ENCODE measurements around the gene RASAL3.

The RASAL3 gene

GRCh38 chr19:15447057-15447456, 17.3 kb downstream of the RASAL3 start:
- no peak overlapping the region for H3K4me3 ChIP-seq (ENCODE audit: low read length)
- no peaks in the 10 kb centered on the region for H4K20me1 ChIP-seq (ENCODE audit: insufficient read depth, low read length)
- H3K9ac ChIP-seq (ENCODE audit: low read length): no peak overlapping the region
- DNase-seq: no peak
- no peak for TF ChIP-seq CTCF (IDR thresholded peaks at IDR 0.05; ENCODE audit: low read length)
- no peak for TF ChIP-seq EZH2 (optimal IDR thresholded peaks at IDR 0.05; ENCODE audit: low read depth, low read length)
- no peak for TF ChIP-seq EZH2phosphoT487 (IDR thresholded peaks at IDR 0.05; ENCODE audit: low read length)
- H3K4me2 ChIP-seq (ENCODE audit: low read depth, low read length): no peak overlapping the region
- H3K9me2 ChIP-seq (replicated peaks; ENCODE audit: insufficient read depth, low read length): no peaks in the 10 kb centered on the region
- no peak overlapping the region for H2AFZ ChIP-seq (ENCODE audit: low read length)
- no peaks in the 10 kb centered on the region for H3K4me1 ChIP-seq (ENCODE audit: low read length)
- H3K36me3 ChIP-seq (replicated peaks; ENCODE audit: insufficient read depth, low read length): no peaks in the 10 kb centered on the region
- no peaks in the 10 kb centered on the region for H3K9me3 ChIP-seq (replicated peaks; ENCODE audit: insufficient read depth, low read length)
- peaks cover 21% of the 10 kb centered on the region for H3F3A ChIP-seq (ENCODE audit: insufficient read depth, low read length)
- no peaks in the 10 kb centered on the region for H3K79me2 ChIP-seq (ENCODE audit: low read length)
- no peaks in the 10 kb centered on the region for H3K27me3 ChIP-seq (replicated peaks; ENCODE audit: insufficient read depth, low read length)
- H3K27ac ChIP-seq (ENCODE audit: low read length): no peak overlapping the region

GRCh38 chr19:15445807-15446376, 18.5 kb downstream of the RASAL3 start:
- Histone ChIP-seq H2AFZ (ENCODE audit: low read length) (no peak overlapping the region), H3K9ac (ENCODE audit: low read length) (no peak overlapping the region), H3K4me1 (ENCODE audit: low read length) (no peaks in the 10 kb centered on the region), H3K9me3 (replicated peaks; ENCODE audit: insufficient read depth, low read length) (no peaks in the 10 kb centered on the region), H3K4me2 (ENCODE audit: low read depth, low read length) (no peak overlapping the region), H3K36me3 (replicated peaks; ENCODE audit: insufficient read depth, low read length) (no peaks in the 10 kb centered on the region), H4K20me1 (ENCODE audit: insufficient read depth, low read length) (no peaks in the 10 kb centered on the region), H3K27ac (ENCODE audit: low read length) (no peak overlapping the region), H3F3A (ENCODE audit: insufficient read depth, low read length) (peaks cover 10% of the 10 kb centered on the region), H3K27me3 (replicated peaks; ENCODE audit: insufficient read depth, low read length) (0 out of 2 replicates have a peak, but pooled peaks cover 1% of the 10 kb centered on the region), H3K4me3 (ENCODE audit: low read length) (no peak overlapping the region), H3K79me2 (ENCODE audit: low read length) (no peaks in the 10 kb centered on the region), H3K9me2 (replicated peaks; ENCODE audit: insufficient read depth, low read length) (no peaks in the 10 kb centered on the region)
- TF ChIP-seq CTCF (IDR thresholded peaks at IDR 0.05; ENCODE audit: low read length): no peak
- no peak for TF ChIP-seq EZH2 (optimal IDR thresholded peaks at IDR 0.05; ENCODE audit: low read depth, low read length)
- no peak for TF ChIP-seq EZH2phosphoT487 (IDR thresholded peaks at IDR 0.05; ENCODE audit: low read length)
- no peak for DNase-seq

- H3K27me3 ChIP-seq (replicated peaks; ENCODE audit: insufficient read depth, low read length): peaks cover 8% of the 10 kb centered on the region
- TF ChIP-seq EZH2 (optimal IDR thresholded peaks at IDR 0.05; ENCODE audit: low read depth, low read length) (no peak), CTCF (IDR thresholded peaks at IDR 0.05; ENCODE audit: low read length) (no peak), EZH2phosphoT487 (IDR thresholded peaks at IDR 0.05; ENCODE audit: low read length) (no peak)
- no peak overlapping the region for H3K4me3 ChIP-seq (ENCODE audit: low read length)
- H3F3A ChIP-seq (ENCODE audit: insufficient read depth, low read length): peaks cover 3% of the 10 kb centered on the region
- no peaks in the 10 kb centered on the region for H3K36me3 ChIP-seq (replicated peaks; ENCODE audit: insufficient read depth, low read length)
- H3K4me2 ChIP-seq (ENCODE audit: low read depth, low read length): no peak overlapping the region
- H3K79me2 ChIP-seq (ENCODE audit: low read length): no peaks in the 10 kb centered on the region
- no peaks in the 10 kb centered on the region for H3K9me2 ChIP-seq (replicated peaks; ENCODE audit: insufficient read depth, low read length)
- DNase-seq: no peak
- no peaks in the 10 kb centered on the region for H3K4me1 ChIP-seq (ENCODE audit: low read length)
- H3K9me3 ChIP-seq (replicated peaks; ENCODE audit: insufficient read depth, low read length): no peaks in the 10 kb centered on the region
- H4K20me1 ChIP-seq (ENCODE audit: insufficient read depth, low read length): no peaks in the 10 kb centered on the region
- no peak overlapping the region for H3K9ac ChIP-seq (ENCODE audit: low read length)
- H2AFZ ChIP-seq (ENCODE audit: low read length): no peak overlapping the region
- H3K27ac ChIP-seq (ENCODE audit: low read length): no peak overlapping the region
These were observed 19.1 kb downstream of the RASAL3 start for GRCh38 chr19:15445227-15445605.

Measured in MM.1S (cell line).